GM23248 (cell line): ENCODE results near the gene RCOR1. TPM values are rescaled to one million over a fixed set of nuclear protein-coding genes. Genes with fewer than 3 reads are reported as not detected.

ENCODE experiments used
- DNase-seq: peaks from one replicate; pipeline ENCODE4 v3.0.0-alpha.2; 2015
- H2AFZ ChIP-seq: fragments of 200-600 bp; sonication (generic); 2 replicates; pipeline ENCODE4 v1.6.1; 2016; ENCODE audit warnings: antibody characterized with exemption
- H3F3A ChIP-seq: fragments of 200-600 bp; sonication (generic); 2 replicates; pipeline ENCODE4 v1.6.1; 2016; ENCODE audit warnings: mild to moderate bottlenecking, antibody characterized with exemption, mixed run types; ENCODE audit not compliant: insufficient read depth
- H3K27ac ChIP-seq: fragments of 200-600 bp; sonication (generic); 2 replicates; pipeline ENCODE4 v1.5.1; 2016; ENCODE audit warnings: mild to moderate bottlenecking
- H3K27me3 ChIP-seq: fragments of 200-600 bp; sonication (generic); replicated peaks from 2 replicates; pipeline ENCODE4 v1.6.1; 2016; ENCODE audit warnings: mild to moderate bottlenecking; ENCODE audit not compliant: insufficient read depth
- H3K36me3 ChIP-seq: fragments of 200-600 bp; sonication (generic); 2 replicates; pipeline ENCODE4 v1.6.1; 2016; ENCODE audit warnings: low read depth, mild to moderate bottlenecking
- H3K4me1 ChIP-seq: fragments of 200-600 bp; sonication (generic); 2 replicates; pipeline ENCODE4 v1.6.1; 2016; ENCODE audit warnings: mild to moderate bottlenecking; ENCODE audit not compliant: insufficient read depth
- H3K4me2 ChIP-seq: fragments of 200-600 bp; sonication (generic); one replicate; pipeline ENCODE4 v1.6.1; 2016; ENCODE audit warnings: mild to moderate bottlenecking; ENCODE audit not compliant: unreplicated experiment
- H3K4me3 ChIP-seq: fragments of 200-600 bp; sonication (generic); 2 replicates; pipeline ENCODE4 v1.5.1; 2016; ENCODE audit warnings: mild to moderate bottlenecking
- H3K79me2 ChIP-seq: fragments of 200-600 bp; sonication (generic); 2 replicates; pipeline ENCODE4 v1.6.1; 2016; ENCODE audit warnings: mild to moderate bottlenecking; ENCODE audit not compliant: insufficient read depth
- H3K9ac ChIP-seq: fragments of 200-600 bp; sonication (generic); 2 replicates; pipeline ENCODE4 v1.6.1; 2016; ENCODE audit warnings: mild to moderate bottlenecking
- H3K9me2 ChIP-seq: fragments of 200-600 bp; sonication (generic); 2 replicates; pipeline ENCODE4 v1.6.1; 2016; ENCODE audit warnings: mixed run types, mild to moderate bottlenecking, moderate library complexity; ENCODE audit not compliant: insufficient read depth
- H3K9me3 ChIP-seq: fragments of 200-600 bp; sonication (generic); one replicate; pipeline ENCODE4 v1.6.1; 2017; ENCODE audit warnings: low read depth
- H4K20me1 ChIP-seq: fragments of 200-600 bp; sonication (generic); 2 replicates; pipeline ENCODE4 v1.6.0; 2016; ENCODE audit not compliant: insufficient read depth
- EZH2 ChIP-seq: fragments of 200-600 bp; sonication (generic); IDR thresholded peaks from 2 replicates; pipeline ENCODE4 v1.6.1; 2018; ENCODE audit warnings: antibody characterized with exemption, mild to moderate bottlenecking; ENCODE audit not compliant: insufficient read depth, poor library complexity, severe bottlenecking
- EZH2phosphoT487 ChIP-seq: fragments of 200-600 bp; sonication (generic); IDR thresholded peaks from 2 replicates; pipeline ENCODE4 v1.6.1; 2018; ENCODE audit warnings: antibody characterized with exemption, moderate library complexity, mild to moderate bottlenecking, low read depth; ENCODE audit not compliant: insufficient read depth
- WGBS, 2 experiments: methylation state at CpG; one replicate each; pipeline ENCODE4 v1.1.6; 2015 to 2017; ENCODE audit warnings: low lambda C conversion rate in 2 of 2, low coverage in 1 of 2; ENCODE audit errors: missing lambda C conversion rate in 2 of 2; 5-methylcytosine and 5-hydroxymethylcytosine counted together
- in situ Hi-C: fragments of 300-500 bp; cut with MboI; formaldehyde crosslinking; loops from 2 replicates; pipeline ENCODE4 v1.15.0; 2020
- polyA plus RNA-seq: library from polyadenylated mRNA; unstranded; fragments of >200 nt; fragmentation: Nextera tagmentation; extraction: Ambion mirVana; gene quantifications from 2 replicates; pipeline ENCODE4 v1.2.1, GENCODE V29; 2016
- total RNA-seq: library from RNA; depleted of rRNA; stranded (reverse); fragments of >200 nt; shearing (Covaris generic); gene quantifications from 2 replicates; pipeline ENCODE4 v1.2.3, GENCODE V29; 2014

RCOR1 gene
- total and polyA plus RNA-seq, 2 experiments from 2014 or later: 3.2 to 15.6 TPM

DNA sequence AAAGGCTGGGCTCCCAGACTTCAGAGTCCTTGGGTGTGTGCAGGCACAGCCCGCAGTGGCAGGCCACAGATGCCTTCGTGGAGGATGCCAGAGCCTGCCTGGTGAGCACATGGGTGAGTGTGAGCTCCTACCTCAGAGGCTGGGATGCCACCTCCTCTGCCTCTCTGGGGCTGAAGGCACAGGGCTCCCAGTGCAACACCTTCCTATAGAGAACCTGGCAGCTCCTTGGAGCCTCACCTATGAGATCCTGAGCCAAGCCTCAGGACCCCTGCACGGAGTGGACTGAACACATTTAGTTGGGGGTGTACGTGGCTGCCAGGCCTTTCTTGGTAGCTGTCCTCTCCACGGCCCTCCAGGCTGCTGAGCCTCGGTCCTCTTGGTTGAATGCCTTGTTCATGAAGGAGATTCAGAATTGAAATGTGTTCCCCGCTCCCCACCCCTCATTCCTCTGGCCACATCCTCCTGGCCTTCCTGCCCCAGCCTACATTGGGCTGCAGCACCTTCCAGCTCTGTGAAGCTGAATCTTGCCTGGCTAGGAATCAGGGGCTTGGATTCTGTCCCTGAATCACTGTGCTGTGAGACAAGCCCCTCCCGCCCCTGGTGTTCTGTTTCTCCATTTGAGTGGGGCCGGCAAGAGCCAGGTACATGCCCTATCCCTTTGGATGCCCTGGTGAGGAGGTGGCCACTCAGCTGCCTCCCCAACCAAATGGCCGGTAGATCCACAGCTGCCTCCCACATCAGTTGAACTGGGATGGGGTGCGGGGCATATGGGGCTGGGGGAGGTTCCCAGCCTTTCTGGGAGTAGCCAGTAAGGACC is 146.1 kb downstream of the RCOR1 start:
- Histone ChIP-seq H3F3A (no peaks in the 10 kb centered on the region), H3K4me2 (no peak overlapping the region), H3K9me3 (no peaks in the 10 kb centered on the region), H3K27ac (no peak overlapping the region), H3K9me2 (no peaks in the 10 kb centered on the region), H3K79me2 (no peaks in the 10 kb centered on the region), H4K20me1 (no peaks in the 10 kb centered on the region), H3K9ac (no peak overlapping the region), H3K4me1 (no peaks in the 10 kb centered on the region), H3K4me3 (no peak overlapping the region), H3K27me3 (no peaks in the 10 kb centered on the region), H2AFZ (no peak overlapping the region), H3K36me3 (0 out of 2 replicates have a peak, but pooled peaks cover 3% of the 10 kb centered on the region)
- DNase-seq: no peak
- WGBS, 2 experiments: 73 to 77% methylated on average over 10 of the region's 11 CpGs
- TF ChIP-seq EZH2phosphoT487: no peak
- TF ChIP-seq EZH2: no peak
- in situ Hi-C loops: no loop called here

DNA sequence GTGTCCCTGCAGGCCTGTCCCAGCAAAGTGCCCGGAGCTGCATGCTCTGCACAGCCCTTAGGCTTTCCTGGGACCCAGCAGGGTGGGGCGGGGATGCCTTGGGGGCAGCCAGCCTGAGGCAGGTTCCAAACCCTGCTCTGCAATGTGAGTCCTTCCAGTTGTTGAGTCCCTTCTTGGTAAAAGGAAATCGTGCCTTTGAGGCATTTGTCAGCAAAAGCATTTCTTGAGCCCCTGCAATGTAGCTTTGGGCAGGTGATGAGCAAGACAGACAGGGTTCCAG is 146.7 kb downstream of the RCOR1 start:
- H3K79me2 ChIP-seq: no peaks in the 10 kb centered on the region
- no peak for TF ChIP-seq EZH2phosphoT487
- no peak for TF ChIP-seq EZH2
- DNase-seq: no peak
- no peak overlapping the region for H3K27ac ChIP-seq
- H2AFZ ChIP-seq: no peak overlapping the region
- no peaks in the 10 kb centered on the region for H4K20me1 ChIP-seq
- in situ Hi-C loops: no loop called here
- H3K9me3 ChIP-seq: no peaks in the 10 kb centered on the region
- no peak overlapping the region for H3K9ac ChIP-seq
- no peaks in the 10 kb centered on the region for H3K4me1 ChIP-seq
- H3K36me3 ChIP-seq: 0 out of 2 replicates have a peak, but pooled peaks cover 3% of the 10 kb centered on the region
- no peak overlapping the region for H3K4me3 ChIP-seq
- H3K4me2 ChIP-seq: no peak overlapping the region
- WGBS, 2 experiments: 81 to 95% methylated on average over 2 to 3 of the region's 3 CpGs
- no peaks in the 10 kb centered on the region for H3F3A ChIP-seq
- H3K27me3 ChIP-seq: no peaks in the 10 kb centered on the region
- H3K9me2 ChIP-seq: no peaks in the 10 kb centered on the region

DNA sequence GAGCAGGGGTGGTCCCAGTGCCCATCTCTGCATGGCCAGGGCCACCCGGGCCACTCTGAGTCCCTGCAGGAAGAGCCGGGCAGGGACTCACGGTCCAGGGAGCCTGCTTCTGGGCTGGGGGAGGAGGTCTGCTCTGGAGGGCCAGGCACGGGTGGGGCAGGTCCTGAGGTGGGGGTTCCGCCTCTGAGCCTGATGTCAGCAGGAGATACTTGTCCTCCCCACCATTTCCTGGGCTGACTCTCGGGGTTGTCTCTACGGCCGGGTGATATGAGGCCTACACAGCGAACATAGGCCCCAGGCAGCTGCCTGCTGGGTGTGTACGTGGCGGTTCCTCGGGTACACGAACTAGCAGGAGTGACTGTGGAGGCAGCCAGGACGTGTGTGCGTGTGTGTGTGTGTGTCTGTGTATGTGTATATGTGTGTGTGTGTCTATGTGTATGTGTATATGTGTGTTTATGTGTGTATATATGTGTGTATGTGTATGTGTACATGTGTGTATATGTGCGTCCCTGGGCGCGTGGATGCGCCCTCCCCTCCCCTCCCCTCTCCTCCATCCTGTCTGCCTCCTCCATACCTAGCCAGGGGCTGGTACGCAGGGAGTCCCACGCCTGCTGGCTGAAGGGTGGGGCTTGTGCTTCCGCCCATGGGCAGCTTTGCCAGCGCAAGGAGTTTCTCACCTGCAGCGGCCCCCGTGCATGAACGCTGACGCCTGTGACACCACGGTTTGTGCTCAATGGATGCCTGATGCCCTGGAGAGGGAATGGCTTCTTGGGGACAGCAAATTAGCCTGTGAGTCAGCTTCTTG is 154.4 kb downstream of the RCOR1 start:
- in situ Hi-C loops: no loop called here

DNA sequence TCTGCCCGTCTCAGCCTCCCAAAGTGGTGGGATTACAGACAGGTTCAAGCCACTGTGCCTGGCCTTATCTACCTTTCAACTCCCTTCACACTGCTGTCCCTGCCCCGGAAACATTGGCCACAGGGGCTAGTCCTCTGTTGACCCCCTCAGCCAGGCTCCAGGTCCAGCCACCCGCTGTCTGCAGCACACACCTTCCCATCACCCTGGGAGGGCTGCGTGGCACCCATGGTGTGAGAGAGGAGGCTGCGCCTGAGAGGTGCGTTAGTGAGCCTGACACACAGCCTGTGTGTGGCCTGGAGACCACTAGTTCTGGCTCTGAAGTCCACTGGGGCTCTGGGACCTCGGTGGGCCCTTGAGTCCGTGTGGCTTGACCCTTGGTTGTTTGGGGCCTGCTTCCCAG is 156.4 kb downstream of the RCOR1 start:
- Histone ChIP-seq H3K4me2 (no peak overlapping the region), H3K4me3 (no peak overlapping the region), H3K79me2 (no peaks in the 10 kb centered on the region), H4K20me1 (no peaks in the 10 kb centered on the region), H3K27me3 (no peaks in the 10 kb centered on the region), H3K27ac (no peak overlapping the region), H3K4me1 (no peaks in the 10 kb centered on the region), H3K36me3 (no peaks in the 10 kb centered on the region), H3K9me3 (no peaks in the 10 kb centered on the region), H3F3A (no peaks in the 10 kb centered on the region), H3K9me2 (no peaks in the 10 kb centered on the region), H2AFZ (no peak overlapping the region), H3K9ac (no peak overlapping the region)
- WGBS, 2 experiments: 90% methylated on average over 8 of the region's 8 CpGs
- in situ Hi-C loops: no loop called here
- TF ChIP-seq EZH2phosphoT487 (no peak), EZH2 (no peak)
- no peak for DNase-seq

More for the DNA sequence above, 154.4 kb downstream of the RCOR1 start:
- no peaks in the 10 kb centered on the region for H3K4me1 ChIP-seq
- no peak overlapping the region for H3K27ac ChIP-seq
- H3K79me2 ChIP-seq: no peaks in the 10 kb centered on the region
- no peak overlapping the region for H3K4me2 ChIP-seq
- H3K4me3 ChIP-seq: no peak overlapping the region
- no peaks in the 10 kb centered on the region for H3K9me3 ChIP-seq
- H3K27me3 ChIP-seq: no peaks in the 10 kb centered on the region
- H3K9ac ChIP-seq: no peak overlapping the region
- no peak overlapping the region for H2AFZ ChIP-seq
- H3F3A ChIP-seq: no peaks in the 10 kb centered on the region
- WGBS, 2 experiments: 93% methylated on average over 24 to 28 of the region's 28 CpGs
- DNase-seq: no peak
- H3K9me2 ChIP-seq: no peaks in the 10 kb centered on the region
- no peak for TF ChIP-seq EZH2phosphoT487
- TF ChIP-seq EZH2: no peak
- H3K36me3 ChIP-seq: 0 out of 2 replicates have a peak, but pooled peaks cover 3% of the 10 kb centered on the region
- no peaks in the 10 kb centered on the region for H4K20me1 ChIP-seq
